ENCODE measurements around the gene RAD17.
A peak's percentile ranks its signal among the peaks of the same experiment; 100 is the strongest.
"Not testable (repeated sequence)": the region's sequence is repeated elsewhere in the genome, so short reads cannot be mapped to it uniquely, and the experiment has no call there.

Gene RAD17, protein sequence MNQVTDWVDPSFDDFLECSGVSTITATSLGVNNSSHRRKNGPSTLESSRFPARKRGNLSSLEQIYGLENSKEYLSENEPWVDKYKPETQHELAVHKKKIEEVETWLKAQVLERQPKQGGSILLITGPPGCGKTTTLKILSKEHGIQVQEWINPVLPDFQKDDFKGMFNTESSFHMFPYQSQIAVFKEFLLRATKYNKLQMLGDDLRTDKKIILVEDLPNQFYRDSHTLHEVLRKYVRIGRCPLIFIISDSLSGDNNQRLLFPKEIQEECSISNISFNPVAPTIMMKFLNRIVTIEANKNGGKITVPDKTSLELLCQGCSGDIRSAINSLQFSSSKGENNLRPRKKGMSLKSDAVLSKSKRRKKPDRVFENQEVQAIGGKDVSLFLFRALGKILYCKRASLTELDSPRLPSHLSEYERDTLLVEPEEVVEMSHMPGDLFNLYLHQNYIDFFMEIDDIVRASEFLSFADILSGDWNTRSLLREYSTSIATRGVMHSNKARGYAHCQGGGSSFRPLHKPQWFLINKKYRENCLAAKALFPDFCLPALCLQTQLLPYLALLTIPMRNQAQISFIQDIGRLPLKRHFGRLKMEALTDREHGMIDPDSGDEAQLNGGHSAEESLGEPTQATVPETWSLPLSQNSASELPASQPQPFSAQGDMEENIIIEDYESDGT

DNA sequence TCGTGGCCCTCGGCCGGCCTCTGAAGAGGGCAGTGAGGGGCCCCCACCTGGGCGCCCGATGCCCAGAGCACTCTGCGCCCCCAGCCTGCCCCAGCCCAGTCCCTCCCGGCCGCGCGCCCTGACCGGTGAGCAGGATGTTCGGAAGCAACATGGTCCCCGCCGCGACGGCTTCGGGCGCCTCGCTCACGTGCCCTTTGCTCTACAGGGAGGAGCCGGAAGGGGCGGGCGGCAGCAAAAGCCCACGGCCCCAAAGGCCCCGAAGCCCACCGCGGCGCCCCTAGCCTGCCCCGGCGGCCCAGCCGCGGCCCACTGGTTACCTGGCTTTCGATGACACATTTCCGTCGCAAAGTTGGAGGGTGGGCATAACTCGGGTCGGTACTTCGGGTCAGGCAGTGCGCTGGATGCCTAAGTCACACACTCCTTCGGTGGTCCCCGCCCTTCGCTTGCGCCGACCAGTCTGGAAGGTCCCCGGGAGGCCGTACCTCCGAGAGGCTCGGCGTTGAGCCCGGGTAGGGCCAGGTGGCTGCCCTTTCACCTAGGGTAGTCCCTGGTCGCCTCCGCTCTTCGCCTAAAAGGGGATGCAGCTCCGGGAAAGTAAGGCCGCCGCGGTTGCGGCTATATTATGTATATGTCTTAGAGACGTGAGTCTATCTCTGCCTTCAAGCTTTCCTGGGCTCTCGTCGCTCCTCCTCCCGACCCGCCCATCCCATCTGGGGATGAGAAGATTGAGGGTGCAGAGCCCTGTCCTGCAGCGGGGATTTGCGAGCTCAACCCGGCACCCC is at the start of gene RAD17, which contains the start of the genes AK6 and TAF9:
Gene RAD17, plus strand, starts transcription at position 479 of the 782 bp plus-strand sequence. CDS start 2,391 bp downstream, outside the sequence.
Gene AK6, minus strand, starts transcription at position 181 of the 782 bp plus-strand sequence. Its CDS starts 30 bp downstream, at position 151.
Gene TAF9, minus strand, starts transcription at position 181 of the 782 bp plus-strand sequence. CDS start 3,783 bp downstream, outside the sequence.
- peak; percentile 88 to 92 for DNase-seq (ENCODE audit: low read depth in 1 of 2, low spot score in 1 of 2)

DNA sequence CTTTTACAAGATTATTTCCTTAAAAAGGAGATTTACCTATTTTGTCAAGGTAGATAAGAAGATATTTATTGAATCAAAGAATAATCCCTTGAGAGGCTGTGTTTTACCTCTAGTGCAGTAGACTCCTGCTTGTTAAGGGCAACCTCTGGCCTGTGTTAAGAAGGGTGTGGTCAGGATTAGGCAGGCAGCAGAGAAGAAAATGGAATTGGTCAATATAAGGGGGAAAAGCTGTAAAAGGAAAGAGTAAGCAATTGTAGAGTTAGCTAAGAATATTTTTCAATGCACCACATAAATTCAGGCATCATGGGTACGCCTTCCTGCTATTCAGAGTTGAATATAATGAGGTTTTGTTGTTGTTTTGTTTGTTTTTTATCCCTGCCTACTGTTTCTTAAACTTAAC is 43.3 kb upstream of the RAD17 start:
- DNase-seq (ENCODE audit: low read depth in 1 of 2, low spot score in 1 of 2): no peak

DNA sequence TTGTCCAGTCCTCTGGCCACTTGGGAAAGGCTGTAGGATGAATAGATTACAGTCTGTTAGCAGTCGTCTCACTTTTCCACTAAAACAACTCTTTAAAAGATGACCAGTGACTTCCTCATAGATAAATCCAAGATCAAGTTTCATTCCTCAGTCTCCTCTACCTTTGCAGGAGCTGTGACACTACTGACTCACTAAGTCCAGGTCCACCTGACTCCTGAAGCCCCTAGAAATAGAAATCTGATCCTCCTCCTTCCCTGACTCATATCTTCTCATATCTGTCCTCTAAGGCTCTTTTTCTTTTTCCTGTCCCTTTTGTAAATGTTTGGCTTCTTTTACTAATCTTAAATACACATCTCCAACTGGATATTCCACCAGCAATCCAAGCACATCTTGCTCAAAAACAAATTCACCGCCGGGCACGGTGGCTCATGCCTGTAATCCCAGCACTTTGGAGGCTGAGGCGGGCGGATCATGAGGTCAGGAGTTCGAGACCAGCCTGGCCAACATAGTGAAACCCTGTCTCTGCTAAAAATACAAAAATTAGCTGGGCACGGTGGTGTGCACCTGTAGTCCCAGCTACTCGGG is 39.6 kb upstream of the RAD17 start:
- DNase-seq (ENCODE audit: low read depth in 1 of 2, low spot score in 1 of 2): no peak

DNA sequence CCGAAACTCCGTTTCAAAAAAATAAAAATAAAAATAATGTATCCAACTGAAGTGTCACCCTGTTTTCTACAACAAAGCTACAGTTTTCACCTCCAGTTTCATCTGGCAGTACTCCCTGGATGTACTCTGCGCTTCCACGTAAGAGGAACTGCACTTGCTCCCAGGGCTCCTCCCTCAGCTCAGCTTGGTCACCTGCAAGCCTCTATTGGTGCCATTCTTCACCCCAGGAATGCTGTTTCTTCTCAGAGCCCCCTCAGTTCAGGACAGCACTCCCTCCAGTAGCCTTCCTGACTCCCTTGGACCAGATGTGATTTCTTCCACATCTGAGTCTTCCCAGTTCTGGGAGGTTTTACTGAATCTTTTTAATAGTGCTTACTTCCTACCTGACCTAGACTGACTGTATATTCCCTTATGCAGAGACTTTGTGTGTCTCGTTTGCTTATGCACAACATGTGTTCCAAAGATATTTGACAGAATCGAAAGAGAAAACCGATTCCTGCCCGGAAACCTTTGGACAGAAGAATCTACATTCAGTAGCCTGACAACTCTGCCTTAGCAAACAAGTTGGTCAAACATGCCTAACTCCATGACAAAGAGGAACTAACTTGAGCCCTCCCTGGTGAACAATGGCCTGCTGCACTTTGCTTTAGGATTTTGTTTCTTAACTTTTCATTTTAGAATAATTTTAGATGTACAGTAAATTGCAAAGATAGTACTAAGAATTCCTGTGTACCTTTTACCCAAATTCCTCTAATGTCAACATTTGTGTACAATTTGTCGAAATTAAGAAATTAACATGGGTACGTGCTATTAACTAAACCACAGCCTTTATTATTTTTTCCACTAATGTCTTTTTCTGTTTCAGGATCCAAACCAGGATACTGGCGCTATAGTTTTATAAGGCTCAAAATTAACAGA is 37.8 kb upstream of the RAD17 start:
- DNase-seq (ENCODE audit: low read depth in 1 of 2, low spot score in 1 of 2): no peak

DNA sequence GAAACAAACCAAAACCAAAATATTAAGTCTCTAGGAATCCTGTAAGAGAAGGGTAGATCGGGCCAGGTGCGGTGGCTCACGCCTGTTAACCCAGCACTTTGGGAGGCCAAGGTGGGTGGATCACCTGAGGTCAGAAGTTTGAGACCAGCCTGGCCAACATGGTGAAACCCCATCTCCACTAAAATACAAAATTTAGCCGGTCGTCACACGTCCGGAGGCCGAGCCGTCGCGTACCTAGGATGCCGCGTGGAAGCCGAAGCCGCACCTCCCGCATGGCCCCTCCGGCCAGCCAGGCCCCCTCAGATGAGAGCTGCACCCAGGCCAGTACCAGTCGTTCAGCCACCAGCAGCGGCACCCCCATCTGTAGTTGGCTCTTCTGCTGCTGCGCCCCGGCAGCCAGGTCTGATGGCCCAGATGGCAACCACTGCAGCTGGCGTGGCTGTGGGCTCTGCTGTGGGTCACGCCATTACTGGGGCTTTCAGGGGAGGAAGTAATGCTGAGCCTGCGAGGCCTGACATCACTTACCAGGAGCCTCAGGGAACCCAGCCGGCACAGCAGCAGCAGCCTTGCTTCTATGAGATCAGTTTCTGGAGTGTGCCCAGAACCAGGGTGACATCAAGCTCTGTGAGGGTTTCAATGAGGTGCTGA is 35.8 kb upstream of the RAD17 start:
- DNase-seq (ENCODE audit: low read depth in 1 of 2, low spot score in 1 of 2): not testable (repeated sequence)

DNA sequence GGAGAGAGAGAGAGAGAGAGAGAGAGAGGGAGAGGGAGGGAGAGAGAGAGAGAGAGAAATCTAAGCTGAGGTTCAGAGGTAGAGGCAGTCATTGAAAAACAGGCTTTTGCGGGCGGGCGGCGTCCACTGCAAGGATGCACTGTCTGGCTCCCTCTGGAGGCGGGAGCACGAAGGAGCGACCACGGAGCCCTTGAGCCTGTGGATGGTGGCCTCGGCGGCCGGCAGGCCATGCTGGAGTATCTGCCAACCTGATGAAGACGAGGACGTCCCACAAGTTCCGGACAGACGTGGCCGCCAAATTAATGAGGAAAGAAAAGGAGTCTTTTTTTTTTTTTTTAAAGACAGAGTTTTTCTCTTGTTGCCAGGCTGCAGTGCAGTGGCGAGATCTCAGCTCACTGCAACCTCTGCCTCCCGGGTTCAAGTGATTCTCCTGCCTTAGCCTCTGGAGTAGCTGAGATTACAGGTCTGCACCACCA is 34.8 kb upstream of the RAD17 start:
- peak; percentile 32 to 54 for DNase-seq (ENCODE audit: low read depth in 1 of 2, low spot score in 1 of 2)

DNA sequence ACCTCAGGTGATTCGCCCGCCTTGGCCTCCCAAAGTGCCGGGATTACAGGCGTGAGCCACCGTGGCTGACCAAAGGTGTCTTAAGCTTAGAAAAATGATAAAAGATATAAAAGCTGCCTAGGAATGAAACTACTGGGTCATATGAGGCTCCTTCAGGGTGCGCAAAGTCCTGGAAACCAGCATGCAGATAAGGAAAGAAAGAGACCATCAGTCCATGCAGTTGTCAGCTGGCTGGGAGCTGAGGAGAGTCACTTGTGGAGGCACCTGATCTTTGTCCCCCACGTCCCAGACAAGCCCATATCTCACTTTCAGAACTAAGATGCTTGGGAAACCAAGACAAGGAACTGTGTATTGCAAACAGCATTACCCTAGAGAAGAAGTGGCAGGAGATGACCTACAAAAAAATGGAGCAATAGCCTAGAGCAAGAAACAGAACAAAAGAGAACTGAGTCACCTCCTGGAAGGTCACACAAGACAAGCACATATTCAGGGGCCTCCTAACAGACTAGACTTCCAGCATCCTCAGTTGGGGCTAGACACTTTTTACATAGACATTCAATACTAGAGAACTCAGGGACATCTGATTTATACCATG is 34.2 kb upstream of the RAD17 start:
- DNase-seq (ENCODE audit: low read depth in 1 of 2, low spot score in 1 of 2): no peak

DNA sequence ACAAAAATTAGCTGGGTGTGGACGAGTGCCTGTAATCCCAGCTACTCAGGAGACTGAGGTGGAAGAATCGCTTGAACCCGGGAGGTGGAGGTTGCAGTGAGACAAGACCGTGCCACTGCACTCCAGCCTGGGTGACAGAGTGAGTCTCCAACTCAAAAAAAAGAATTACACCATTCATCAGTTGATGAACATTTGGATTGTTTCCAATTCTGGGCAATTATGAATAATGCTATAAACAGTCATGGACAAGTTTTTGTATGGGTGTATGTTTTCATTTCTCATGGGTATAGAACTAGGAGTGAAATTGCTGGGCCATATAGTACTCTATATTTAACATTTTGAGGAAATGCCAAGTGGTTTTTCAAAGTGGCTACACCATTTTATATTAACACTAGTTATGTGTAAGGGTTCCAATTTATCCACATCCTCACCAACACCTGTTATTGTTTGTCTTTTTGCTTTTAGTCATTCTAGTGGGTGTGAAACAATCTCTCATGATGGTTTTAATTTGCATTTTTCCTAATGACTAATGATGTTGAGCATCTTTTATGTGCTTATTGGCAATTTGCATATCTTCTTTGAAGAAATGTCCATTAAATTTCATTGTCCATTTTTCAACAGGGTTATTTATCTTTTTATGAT is 28.0 kb upstream of the RAD17 start:
- no peak for DNase-seq (ENCODE audit: low read depth in 1 of 2, low spot score in 1 of 2)

DNA sequence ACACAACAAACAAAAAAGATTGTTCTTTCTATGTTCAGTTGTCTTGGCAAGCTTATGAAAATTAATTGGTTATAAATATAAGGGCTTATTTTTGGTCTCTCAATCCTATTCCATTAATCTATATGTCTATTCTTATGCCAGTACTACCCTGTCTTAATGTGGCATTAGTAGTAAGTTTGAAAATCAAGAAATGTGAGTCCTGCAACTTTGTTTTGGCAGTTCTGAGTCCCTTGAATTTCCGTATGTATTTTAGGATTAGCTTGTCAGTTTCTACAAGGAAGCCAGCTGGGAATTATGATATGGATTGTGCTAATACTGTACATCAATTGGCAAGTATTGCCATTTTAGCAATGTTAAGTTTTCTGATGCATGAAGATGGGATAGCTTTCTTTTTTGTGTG is 26.5 kb upstream of the RAD17 start:
- DNase-seq (ENCODE audit: low read depth in 1 of 2, low spot score in 1 of 2): no peak

DNA sequence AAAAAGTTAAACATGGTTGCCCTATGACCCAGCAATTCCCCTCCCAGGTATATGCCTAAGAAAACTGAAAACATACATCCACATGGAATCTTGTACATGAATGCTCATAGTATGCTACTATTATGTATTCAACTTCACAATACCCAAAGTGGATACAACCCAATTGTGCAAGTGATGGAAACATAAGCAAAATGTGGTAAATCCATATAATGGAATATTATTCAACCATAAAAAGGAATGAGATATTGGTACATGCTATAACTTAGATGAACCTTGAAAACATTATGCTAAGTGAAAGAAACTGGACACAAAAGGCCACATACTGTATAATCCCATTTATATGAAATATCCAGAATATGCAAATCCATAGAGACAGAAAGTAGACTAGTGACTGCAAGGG is 19.0 kb upstream of the RAD17 start:
- DNase-seq (ENCODE audit: low read depth in 1 of 2, low spot score in 1 of 2): no peak

DNA sequence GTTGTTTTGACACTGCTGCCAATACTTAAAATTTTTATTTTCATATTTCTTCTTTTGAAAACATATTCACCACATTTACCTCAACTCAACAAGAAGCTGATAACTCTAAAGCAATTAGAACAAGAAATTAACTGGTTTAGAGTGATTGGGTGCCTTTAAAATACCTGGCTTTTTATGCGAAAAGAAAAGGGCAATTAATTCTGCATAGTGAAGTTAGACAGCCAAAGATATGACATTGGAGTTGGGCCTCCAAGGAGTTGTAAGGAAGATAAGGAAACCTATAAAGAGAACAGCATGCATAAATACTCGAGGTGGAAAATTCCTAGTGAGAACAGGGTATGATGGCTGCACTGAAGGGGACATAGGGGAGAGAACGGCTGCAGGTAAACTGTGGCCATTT is 9.9 kb upstream of the RAD17 start:
- no peak for DNase-seq (ENCODE audit: low read depth in 1 of 2, low spot score in 1 of 2)

DNA sequence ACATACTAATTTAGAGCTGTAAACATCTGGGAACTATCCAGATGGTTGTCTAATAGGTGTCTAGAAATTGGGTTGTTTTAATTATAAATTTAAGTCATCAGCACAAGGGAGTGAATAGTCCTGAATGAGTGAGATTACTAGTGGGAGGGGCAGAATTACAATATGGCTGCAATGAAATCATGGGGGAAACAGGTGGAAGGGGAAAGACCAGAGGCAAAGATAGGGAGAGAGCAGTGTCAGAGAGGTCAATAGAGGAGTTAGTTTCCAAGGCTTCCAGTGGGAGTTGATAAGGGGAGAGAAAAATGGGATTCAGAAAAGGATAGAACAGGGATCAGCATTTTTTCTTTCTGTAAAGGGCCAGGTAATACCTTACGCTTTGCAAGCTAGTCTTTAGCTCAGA is 9.2 kb upstream of the RAD17 start:
- no peak for DNase-seq (ENCODE audit: low read depth in 1 of 2, low spot score in 1 of 2)

DNA sequence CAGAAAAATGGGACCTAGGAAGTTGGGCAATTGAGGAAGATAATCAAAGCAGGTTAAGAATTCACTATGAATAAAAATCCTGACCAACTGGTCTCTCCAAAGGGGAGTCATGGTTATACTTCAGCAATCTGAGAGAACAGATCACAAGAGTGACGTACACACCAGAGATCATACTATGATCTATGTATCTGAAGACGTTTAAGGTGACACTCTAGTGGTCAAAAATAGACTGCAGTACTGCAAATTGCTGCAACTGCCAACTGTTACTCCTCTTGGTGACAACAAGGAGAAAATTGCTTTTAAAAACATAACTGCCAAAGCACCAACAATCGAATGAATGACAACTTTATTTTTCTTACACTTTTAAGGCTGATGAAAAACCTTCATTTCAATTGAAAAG is 5.2 kb upstream of the RAD17 start:
- no peak for DNase-seq (ENCODE audit: low read depth in 1 of 2, low spot score in 1 of 2)

DNA sequence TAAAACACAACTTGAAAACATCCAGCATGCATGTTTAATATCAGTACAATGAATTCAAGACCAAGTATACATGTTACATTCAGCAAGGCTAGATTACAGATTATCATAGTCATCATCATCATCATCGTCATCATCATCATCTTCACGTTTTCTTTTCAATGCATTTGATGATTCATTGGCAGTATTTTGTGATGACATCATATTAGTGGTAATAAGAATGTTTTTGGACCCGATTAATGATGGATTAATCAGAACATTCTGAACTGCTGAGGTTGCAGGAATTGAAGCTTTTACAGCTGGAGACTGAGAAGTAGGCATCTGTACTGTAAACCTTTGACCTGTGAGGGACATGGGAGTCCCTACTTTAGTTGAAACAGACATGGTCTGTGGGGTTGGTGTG is 4.8 kb upstream of the RAD17 start:
- DNase-seq (ENCODE audit: low read depth in 1 of 2, low spot score in 1 of 2): no peak

DNA sequence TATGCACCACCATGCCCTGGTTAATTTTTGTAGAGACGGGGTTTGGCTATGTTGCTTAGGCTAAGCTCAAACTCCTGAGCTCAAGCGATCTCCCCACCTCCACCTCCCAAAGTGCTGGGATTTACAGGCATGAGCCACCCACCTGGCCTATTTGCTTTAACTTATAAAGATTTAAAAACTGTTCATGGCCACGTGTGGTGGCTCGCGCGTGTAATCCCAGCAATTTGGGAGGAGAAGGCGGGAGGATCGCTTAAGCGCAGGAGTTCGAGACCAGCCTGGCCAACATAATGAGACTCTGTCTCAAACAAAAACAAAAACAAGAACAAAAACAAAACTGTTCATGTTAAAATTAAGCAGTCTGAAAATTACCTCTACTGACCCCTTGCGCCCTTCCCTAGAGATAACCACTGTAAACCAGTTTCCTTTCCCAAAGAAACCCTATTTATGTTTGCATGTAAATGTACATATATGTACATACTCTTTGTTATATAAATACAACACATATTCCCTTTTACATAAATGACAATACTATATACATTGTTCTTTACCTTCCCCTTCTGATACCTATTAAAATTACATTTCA is 1.8 kb upstream of the RAD17 start:
- no peak for DNase-seq (ENCODE audit: low read depth in 1 of 2, low spot score in 1 of 2)

DNA sequence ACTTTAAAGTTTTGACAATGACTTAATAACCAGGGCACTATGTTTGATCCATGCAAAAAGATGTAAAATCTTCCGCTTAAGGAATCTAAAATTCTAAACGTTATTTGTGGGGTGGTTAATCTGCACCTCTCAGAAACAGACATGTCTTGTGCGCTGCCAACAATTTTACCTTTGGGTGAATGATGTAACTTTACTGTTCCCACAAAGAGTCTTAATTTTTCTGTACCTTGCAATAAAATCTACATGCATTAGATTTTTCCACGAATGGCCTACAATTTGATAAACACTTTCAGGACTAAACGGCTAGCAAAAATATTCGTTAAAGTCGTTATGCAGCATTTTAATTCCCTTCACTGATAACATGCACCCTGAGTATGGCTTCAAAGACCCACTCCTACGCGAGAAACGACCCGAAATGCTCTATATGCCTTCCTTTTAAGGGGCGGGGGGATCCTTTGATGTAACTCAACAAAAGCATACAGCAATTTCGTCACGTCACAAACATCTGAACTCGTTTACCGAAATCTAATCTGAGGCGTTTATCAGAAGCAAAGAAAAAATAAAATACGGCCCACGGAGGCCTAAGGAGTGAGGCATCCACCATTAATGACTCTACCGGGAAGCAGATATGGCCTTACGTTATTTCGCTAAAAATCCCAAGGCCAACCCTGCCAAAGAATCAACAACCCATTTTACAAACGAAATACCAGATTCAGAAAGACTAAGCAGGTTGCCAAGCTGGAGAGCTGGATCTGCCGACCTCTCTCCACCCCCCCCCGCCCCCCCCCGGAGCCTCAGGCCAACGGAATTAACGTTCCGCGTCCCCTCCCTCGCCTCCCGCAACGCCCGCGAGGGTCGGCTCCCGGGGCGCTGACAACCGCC is 919 bp upstream of the RAD17 start:
- peak in 1 of 2 donors; percentile 21 for DNase-seq (ENCODE audit: low read depth in 1 of 2, low spot score in 1 of 2)

DNA sequence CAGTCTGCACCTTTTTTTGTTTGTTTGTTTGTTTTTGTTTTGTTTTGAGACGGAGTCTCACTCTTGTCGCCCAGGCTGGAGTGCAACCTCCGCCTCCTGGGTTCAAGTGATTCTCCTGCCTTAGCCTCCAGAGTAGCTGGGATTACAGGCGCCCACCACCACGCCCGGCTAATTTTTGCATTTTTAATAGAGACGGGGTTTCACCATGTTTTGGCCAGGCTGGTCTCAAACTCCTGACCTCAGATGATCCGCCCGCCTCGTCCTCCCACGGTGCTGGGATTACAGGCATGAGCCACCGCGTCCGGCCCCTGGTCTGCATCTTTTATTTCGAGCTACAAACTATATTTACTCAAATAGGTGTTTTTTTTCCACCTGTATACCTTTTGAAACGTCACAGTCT is 717 bp downstream of the RAD17 start:
- DNase-seq (ENCODE audit: low read depth in 1 of 2, low spot score in 1 of 2): not testable (repeated sequence)
